NB4 (cell line): ENCODE results near the gene PVALEF.
"Not testable (repeated sequence)": the region's sequence is repeated elsewhere in the genome, so short reads cannot be mapped to it uniquely, and the experiment has no call there.

Source experiments
- DNase-seq: peaks from one replicate; pipeline ENCODE4 v3.0.0; 2010; ENCODE audit warnings: low read depth
- H3K4me3 ChIP-seq: one replicate; pipeline ENCODE4 v1.5.1; 2011; ENCODE audit warnings: mild to moderate bottlenecking, low read depth, low read length, moderate library complexity
- CTCF ChIP-seq: IDR thresholded peaks from one replicate; pipeline ENCODE4 v1.5.1; 2012; ENCODE audit warnings: low read depth, low read length
- MAX ChIP-seq: IDR thresholded peaks from 2 replicates; pipeline ENCODE4 v1.6.1; 2011; ENCODE audit warnings: low read depth, low read length
- MYC ChIP-seq: IDR thresholded peaks from 2 replicates; pipeline ENCODE4 v1.6.1; 2011; ENCODE audit warnings: low read depth, low read length
- POLR2A ChIP-seq: IDR thresholded peaks from 2 replicates; pipeline ENCODE4 v1.6.1; 2011; ENCODE audit warnings: mild to moderate bottlenecking; ENCODE audit not compliant: insufficient read length; ENCODE audit errors: extremely low read depth

Gene PVALEF

GRCh38 chr17:81144423-81144781 is 20.9 kb upstream of the PVALEF start:
- H3K4me3 ChIP-seq = no peak overlapping the region
- no peak for DNase-seq
- no peak for TF ChIP-seq CTCF
- TF ChIP-seq POLR2A = no peak
- no peak for TF ChIP-seq MYC

- not testable (repeated sequence) for H3K4me3 ChIP-seq
- DNase-seq = peak; percentile 60
Observed at GRCh38 chr17:81146208-81146607, 19.1 kb upstream of the PVALEF start.

DNA sequence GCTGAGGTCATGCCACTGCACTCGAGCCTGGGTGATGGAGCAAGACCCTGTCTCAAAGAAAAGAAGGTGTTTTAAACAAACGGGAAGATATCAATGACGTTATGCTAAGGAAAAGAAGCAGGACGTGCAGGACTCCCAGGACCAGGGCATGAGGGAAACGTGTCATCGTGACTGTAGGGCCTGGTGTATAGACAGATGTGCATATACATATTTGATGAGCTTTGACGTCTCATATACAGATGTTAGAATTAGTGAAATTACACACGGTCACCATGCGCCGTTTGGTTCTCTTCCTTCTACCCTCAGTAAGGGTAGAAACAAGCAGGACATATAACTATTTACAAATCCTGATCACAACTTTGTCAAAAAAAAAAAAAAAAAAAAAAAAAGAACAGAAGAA is 17.6 kb upstream of the PVALEF start:
- TF ChIP-seq CTCF (no peak), MAX (no peak), POLR2A (no peak), MYC (no peak)
- no peak overlapping the region for H3K4me3 ChIP-seq
- no peak for DNase-seq

DNA sequence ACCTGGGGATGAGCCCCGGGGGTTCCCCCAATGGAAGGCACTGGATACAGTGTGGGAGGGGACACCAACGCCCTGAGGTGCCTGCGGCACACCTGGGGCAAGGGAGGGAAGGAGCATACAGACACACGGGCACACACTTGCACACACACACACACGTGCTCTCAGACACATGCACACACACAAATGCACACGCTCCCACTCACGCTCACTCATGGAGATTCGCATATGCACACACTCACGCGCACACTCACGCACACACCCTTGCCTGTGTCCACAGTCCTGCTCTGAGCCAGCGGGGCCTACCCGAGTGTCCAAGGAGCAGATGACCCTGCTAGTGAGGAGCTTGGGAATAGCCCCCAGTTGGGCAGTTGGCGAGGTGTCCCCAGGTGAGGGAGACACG is 16.7 kb upstream of the PVALEF start:
- no peak for DNase-seq
- H3K4me3 ChIP-seq = no peak overlapping the region
- TF ChIP-seq POLR2A (no peak), CTCF (no peak)

GRCh38 chr17:81148986-81149533 is 16.2 kb upstream of the PVALEF start:
- no peak overlapping the region for H3K4me3 ChIP-seq
- DNase-seq = peak; percentile 63
- TF ChIP-seq MYC (peak; percentile 17; the same call in 1 of the 2 replicates), POLR2A (no peak), CTCF (no peak), MAX (no peak)

DNA sequence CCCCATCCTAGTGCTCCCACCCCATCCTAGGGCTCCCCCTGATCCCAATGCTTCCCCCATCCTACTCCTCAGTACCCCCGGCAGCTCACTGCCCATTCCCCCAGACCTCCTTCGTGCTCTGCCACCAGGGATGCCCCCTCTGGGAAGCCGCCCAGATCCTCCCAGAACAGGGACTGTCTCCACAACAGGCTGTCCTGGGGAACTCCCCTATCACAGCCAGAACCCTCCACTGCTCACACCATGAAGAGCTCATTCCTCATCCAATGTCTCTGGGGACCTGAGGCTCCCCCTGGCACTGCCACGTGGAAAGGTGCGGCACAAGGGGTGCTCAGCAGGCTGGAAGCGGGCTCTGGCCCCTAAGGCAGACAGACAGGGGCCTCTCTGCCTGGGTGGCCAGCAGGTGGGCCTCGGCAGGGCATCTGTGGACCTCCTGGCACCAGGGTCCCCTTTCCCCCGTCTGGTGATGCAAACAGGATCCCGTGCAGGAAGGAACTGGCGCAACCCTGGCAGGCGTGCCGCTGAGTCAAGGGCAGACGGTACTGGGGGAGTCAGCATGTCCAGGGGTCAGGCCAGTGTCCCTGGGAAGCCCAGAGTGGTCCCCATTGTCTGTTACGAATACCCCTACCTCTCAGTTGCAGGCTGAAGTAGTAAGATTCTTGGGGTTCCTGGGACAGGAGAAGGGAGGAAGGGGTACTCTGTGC is 14.8 kb upstream of the PVALEF start:
- TF ChIP-seq POLR2A (no peak), MYC (peak; percentile 60), MAX (peak; percentile 43; the same call in 1 of the 2 replicates), CTCF (no peak)
- DNase-seq = peak; percentile 72
- H3K4me3 ChIP-seq = no peak overlapping the region

DNA sequence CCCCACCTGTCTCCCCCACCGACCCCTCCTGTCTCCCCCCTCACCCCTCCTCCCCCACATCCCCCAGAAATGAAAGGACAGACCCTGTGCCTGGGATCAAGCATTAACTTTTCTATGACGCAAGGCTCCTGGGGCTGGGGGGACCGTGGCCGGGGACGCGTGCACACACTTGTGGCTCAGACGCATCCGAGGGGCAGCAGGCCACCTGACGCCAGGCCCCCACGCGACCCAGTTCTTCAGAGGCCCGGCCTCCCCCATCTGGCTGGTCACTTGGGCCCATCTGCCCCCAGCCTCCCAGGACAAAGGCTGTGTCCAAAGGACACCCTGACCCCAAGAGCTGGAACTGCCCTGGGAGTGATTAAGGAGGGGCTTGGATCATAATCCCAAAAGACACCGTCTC is 14.0 kb upstream of the PVALEF start:
- DNase-seq = no peak
- no peak overlapping the region for H3K4me3 ChIP-seq
- TF ChIP-seq POLR2A (no peak), MAX (no peak), MYC (no peak), CTCF (no peak)
